GM21526 (cell line): ENCODE results near the gene SERPINE1.

Experiments
- ATAC-seq: cut with Tn5 transposase; IDR thresholded peaks from one replicate; pipeline ENCODE4 v1.9.1; 2021; ENCODE audit warnings: moderate library complexity; ENCODE audit not compliant: unreplicated experiment, low FRiP score

SERPINE1 gene

GRCh38 chr7:101166909-101167644 is 40.2 kb downstream of the SERPINE1 start:
- no peak for ATAC-seq

DNA sequence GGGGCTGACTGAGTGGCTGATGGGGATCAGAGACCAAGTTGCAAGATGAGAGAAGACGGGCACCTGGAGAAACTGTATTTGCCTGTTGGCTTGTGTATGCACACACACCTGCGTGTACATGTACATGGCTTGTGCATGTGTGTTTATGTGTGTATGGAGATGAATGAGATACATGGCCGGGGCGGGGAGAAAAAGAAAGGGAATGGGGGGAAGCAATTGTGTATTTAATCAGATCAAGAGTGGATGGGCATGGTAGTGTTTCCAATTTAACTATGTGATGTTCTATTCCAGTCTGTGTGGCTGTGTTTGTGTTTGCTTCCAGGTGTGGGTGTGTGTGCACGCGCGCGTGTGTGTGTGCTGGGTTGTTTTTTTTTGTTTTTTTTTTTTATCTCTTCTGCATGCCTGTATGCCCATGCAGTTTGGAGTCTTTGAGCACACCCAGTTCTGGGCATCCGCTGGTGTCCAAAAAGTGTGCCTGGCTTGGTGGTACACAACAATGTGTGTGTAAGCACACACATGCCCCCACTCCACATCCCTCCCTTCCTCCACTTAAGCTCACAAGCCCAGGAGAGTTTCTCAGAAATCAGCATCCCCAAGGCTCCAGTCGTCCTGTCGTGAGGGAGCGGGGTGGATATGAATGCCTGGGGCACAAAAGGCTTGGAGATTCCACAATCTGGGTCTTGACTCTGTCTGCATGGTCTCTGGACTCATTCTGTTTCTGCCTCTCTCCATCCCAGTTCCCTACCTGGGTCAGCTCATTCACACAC is 40.9 kb downstream of the SERPINE1 start:
- no peak for ATAC-seq

DNA sequence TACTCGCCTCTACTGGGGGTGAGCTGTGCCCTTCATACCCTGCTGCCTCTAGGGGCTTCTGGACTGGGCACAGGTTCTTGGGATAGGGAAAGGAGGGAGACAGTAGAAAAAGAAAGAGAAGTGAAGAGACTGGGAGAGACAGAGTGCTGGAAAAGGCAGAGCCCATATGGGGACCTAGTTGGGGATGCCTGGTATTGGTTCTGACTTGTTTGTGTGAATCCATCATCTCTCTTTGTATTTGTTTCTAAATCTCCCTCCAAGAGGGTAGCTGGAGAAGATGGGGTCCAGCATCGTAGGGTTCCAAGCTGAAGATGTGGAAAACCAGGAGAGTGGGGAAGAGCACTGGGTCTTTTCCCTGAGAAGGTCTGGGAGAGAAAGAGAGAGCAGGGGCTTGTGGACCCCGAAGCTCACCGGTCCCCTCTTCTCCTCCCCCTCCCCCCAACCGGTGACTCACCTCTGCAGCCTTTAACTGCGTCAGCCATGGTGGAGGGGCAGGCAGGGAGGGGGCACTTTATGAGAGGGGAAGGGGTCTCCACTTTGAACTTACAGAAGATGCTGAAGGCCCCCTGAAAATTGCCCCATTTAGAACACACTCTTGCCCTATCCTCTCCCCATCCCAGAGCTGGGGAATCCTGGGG is 41.6 kb downstream of the SERPINE1 start:
- ATAC-seq = no peak

DNA sequence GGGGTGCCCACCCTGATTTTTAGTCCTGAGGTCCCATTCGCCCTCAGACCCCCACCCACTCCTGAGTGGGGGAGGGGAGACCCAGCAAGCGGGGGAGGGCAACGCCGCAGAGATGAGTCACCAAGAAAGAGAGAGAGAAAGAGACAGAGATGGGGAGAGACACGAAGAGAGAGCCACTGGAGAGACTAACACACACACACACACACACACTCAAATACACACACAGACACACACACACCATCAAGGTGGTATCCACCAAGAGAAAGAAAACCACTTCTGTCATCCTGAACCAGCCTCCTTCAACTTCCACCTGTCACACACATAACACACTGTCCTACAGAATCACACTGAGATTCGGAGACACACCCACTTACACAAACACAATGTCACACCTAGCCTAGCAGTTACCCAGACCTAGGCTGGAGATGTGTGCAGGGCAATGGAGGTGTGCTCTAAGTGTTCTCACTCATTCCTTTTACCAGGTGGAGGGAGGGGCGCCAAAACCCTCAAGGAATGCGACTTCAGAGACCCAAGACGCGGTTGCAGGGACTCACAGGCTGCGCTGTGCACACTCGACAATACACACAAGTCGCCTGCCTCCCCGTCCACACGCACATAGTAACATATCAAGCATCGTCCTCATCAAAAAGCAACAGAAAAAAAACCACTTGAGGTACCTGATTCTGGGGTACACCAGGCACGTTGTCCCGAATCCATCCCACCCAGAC is 42.4 kb downstream of the SERPINE1 start:
- no peak for ATAC-seq

- ATAC-seq = no peak
These were observed 43.1 kb downstream of the SERPINE1 start for GRCh38 chr7:101169838-101170551.

DNA sequence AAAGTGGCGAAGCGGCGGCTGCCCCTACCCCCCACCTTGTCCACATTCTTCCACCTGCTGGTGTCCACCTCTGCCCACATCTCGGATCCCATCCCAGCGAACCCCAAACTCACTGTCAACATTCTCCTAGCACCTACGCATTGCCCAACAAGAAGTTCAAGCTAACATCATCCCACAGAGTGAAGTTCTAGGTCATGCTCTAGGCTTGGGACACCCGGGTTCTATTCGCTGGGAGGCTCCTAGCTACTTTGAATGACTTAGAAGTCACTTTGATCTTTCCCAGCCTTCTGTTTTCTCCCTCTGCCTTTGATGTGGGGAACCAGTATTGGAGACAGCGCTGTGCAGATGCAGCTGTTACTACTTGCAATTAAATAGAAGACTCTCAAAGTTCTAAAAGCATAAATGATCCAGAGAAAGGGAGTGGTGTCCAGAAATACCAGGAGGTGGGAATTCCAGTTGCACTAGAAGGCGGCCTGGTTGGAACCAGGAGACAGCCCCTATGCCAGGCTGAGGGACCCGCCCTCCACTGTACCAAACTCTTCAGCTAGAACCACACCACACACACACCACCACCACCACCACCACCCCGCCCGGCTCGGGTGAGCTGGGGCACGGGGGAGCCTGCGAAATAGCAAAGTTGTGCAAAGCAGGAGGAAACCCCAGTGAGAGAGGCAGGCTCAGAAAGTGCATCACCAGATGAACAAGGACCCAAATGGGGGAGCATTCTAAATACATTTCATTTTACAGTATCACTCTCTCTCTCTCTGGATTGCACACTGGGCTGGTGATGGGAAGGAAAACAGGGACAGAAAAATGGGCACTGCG is 43.9 kb downstream of the SERPINE1 start:
- no peak for ATAC-seq

DNA sequence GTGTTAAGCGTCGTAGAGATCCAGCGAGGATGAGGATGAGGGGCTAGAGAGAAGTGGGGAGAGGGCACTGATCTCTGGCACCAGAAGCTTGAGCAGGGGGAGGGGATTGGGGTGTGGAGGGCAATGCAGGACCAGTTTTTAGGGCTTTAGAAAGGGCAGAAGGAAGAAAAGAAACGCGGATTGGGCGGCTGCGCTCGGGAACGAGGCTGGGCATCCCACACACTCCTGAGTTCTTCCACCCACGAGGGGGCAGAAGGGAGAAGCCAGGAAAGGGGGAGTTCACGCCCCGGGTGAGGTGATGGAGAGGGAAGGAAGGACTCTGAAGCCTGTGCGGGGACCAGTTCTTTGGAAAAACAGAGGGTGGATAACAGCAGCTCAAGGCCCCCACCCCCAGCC is 44.5 kb downstream of the SERPINE1 start:
- no peak for ATAC-seq

- no peak for ATAC-seq
These were observed 45.3 kb downstream of the SERPINE1 start for GRCh38 chr7:101172005-101172853.

GRCh38 chr7:101172854-101173751 is 46.2 kb downstream of the SERPINE1 start:
- no peak for ATAC-seq

- no peak for ATAC-seq
These were observed 46.9 kb downstream of the SERPINE1 start for GRCh38 chr7:101173752-101174244.

DNA sequence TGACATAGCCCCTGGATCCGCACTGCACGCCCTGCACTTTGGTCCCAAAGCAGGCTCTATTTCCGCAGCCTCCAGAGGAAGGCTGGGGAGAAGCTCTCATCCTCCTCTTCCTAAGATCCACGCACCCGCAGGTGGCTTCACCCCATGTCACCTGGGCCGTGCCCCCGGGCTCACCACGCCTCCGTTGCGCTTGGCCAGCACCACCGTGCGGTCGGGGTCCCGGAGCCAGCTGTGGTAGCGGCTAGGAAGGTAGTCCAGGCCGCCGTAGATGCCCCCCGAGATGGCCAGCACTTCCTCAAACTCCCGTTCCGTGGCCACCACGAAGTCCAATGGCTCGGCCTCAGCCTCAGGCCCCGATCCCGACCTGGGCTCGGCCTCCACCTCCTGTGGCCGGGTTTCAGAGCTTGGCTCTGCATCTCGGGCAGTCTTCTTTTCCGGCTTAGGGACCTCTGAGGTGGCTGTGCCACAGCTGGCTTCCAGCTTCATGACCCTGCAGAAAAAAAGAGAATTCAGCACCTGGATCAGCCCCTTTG is 47.5 kb downstream of the SERPINE1 start:
- no peak for ATAC-seq

DNA sequence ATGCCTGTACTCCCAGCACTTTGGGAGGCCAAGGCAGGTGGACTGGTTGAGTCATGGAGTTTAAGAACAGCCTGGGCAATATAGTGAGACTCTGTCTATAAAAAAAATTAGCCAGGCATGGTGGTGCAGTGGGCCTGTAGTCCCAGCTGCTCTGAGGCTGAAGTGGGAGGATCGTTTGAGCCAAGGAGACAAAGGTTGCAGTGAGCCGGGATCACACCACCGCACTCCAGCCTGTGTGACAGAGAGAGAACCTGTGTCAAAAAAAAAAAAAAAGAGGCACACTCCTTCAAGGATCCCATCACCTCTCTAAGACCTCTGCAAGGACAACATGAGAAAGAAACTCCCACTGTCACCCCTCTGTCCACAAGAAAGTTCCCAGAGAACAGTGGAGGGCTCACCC is 48.8 kb downstream of the SERPINE1 start:
- no peak for ATAC-seq

- no peak for ATAC-seq
These were observed 50.7 kb downstream of the SERPINE1 start for GRCh38 chr7:101177644-101178043.

- ATAC-seq = no peak
These were observed 52.2 kb downstream of the SERPINE1 start for GRCh38 chr7:101179117-101179516.

GRCh38 chr7:101179713-101180112 is 52.8 kb downstream of the SERPINE1 start:
- no peak for ATAC-seq

DNA sequence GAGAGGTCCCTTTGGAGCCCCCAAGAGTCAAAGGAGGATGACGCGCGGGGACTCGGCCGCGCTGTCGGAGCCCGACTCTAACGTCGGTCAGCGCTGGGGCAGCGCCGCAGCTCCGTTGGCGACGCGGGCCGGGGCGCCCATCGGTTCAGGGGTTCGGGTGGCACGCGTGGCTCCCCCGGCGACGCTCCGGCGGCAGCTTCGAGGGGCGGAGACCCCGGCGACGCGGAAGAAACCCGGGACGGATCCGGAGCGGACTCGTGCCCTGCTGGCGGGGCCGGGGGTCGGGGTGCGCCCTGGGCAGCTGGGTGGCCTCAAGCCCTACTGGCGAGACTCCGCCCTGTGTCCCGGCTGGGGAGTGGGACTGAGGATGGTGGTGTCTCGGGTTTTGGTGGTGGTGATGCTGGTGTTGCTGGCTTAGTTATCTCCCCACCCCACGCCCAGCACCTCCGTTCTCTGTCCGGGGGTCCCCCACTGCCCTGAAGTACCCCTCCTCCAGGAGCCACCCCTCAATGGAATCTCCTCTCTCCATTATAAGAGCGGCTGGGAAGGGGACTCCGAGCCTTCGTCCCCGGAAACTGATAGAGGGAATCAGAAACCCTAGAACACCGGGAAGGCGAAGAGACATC is 53.3 kb downstream of the SERPINE1 start, which contains the start of gene NAT16:
TSS of gene NAT16 (minus strand) at position 164 of the 626 bp plus-strand sequence. CDS start 5,486 bp downstream, outside the sequence.
- no peak for ATAC-seq
